Measurements from ENCODE around the gene KAZN. TPM values are rescaled to one million over a fixed set of nuclear protein-coding genes. Genes with fewer than 3 reads are reported as not detected.

The KAZN gene
- total RNA-seq, 1 donor from 2014 or later, result 3.7 TPM

GRCh38 chr1:14649976-14650375, 51.5 kb downstream of the KAZN start:
- Histone ChIP-seq H3K27me3 (ENCODE audit: control insufficient read depth in 3 of 3, insufficient read depth in 3 of 3, low read length in 3 of 3) (no peaks in the 10 kb centered on the region), H3K4me1 (ENCODE audit: control insufficient read depth in 3 of 3, insufficient read depth in 3 of 3, low read length in 3 of 3) (no peaks in the 10 kb centered on the region), H3K4me3 (ENCODE audit: low read length in 3 of 3) (no peak overlapping the region), H3K27ac (ENCODE audit: low read depth, low read length) (no peak overlapping the region), H3K36me3 (ENCODE audit: control insufficient read depth in 3 of 3, insufficient read depth in 3 of 3, low read length in 3 of 3) (no peaks in the 10 kb centered on the region), H3K9me3 (ENCODE audit: control insufficient read depth in 3 of 3, low read length in 3 of 3) (peaks cover 0 to 3% (median 0%) of the 10 kb centered on the region in 3 donors), H3K9ac (ENCODE audit: low read depth in 1 of 3, low read length in 3 of 3) (no peak overlapping the region)

- Histone ChIP-seq H3K27ac (ENCODE audit: low read depth, low read length) (no peak overlapping the region), H3K9ac (ENCODE audit: low read depth in 1 of 3, low read length in 3 of 3) (no peak overlapping the region), H3K27me3 (ENCODE audit: control insufficient read depth in 3 of 3, insufficient read depth in 3 of 3, low read length in 3 of 3) (peaks cover 0 to under 1% (median 0%) of the 10 kb centered on the region in 3 donors), H3K9me3 (ENCODE audit: control insufficient read depth in 3 of 3, low read length in 3 of 3) (no peaks in the 10 kb centered on the region), H3K4me3 (ENCODE audit: low read length in 3 of 3) (no peak overlapping the region), H3K36me3 (ENCODE audit: control insufficient read depth in 3 of 3, insufficient read depth in 3 of 3, low read length in 3 of 3) (no peaks in the 10 kb centered on the region), H3K4me1 (ENCODE audit: control insufficient read depth in 3 of 3, insufficient read depth in 3 of 3, low read length in 3 of 3) (no peaks in the 10 kb centered on the region)
Measured at GRCh38 chr1:14650951-14651350, 52.5 kb downstream of the KAZN start.

GRCh38 chr1:14652840-14653239, 54.4 kb downstream of the KAZN start:
- no peak overlapping the region for H3K4me3 ChIP-seq (ENCODE audit: low read length in 3 of 3)
- H3K36me3 ChIP-seq (ENCODE audit: control insufficient read depth in 3 of 3, insufficient read depth in 3 of 3, low read length in 3 of 3), result no peaks in the 10 kb centered on the region
- H3K9ac ChIP-seq (ENCODE audit: low read depth in 1 of 3, low read length in 3 of 3), result no peak overlapping the region
- no peaks in the 10 kb centered on the region for H3K9me3 ChIP-seq (ENCODE audit: control insufficient read depth in 3 of 3, low read length in 3 of 3)
- no peak overlapping the region for H3K27ac ChIP-seq (ENCODE audit: low read depth, low read length)
- H3K27me3 ChIP-seq (ENCODE audit: control insufficient read depth in 3 of 3, insufficient read depth in 3 of 3, low read length in 3 of 3), result peaks cover 0 to 3% (median 0%) of the 10 kb centered on the region in 3 donors
- no peaks in the 10 kb centered on the region for H3K4me1 ChIP-seq (ENCODE audit: control insufficient read depth in 3 of 3, insufficient read depth in 3 of 3, low read length in 3 of 3)

GRCh38 chr1:14653461-14653960, 55.0 kb downstream of the KAZN start:
- Histone ChIP-seq H3K4me3 (ENCODE audit: low read length in 3 of 3) (no peak overlapping the region), H3K36me3 (ENCODE audit: control insufficient read depth in 3 of 3, insufficient read depth in 3 of 3, low read length in 3 of 3) (no peaks in the 10 kb centered on the region), H3K9ac (ENCODE audit: low read depth in 1 of 3, low read length in 3 of 3) (no peak overlapping the region), H3K4me1 (ENCODE audit: control insufficient read depth in 3 of 3, insufficient read depth in 3 of 3, low read length in 3 of 3) (no peaks in the 10 kb centered on the region), H3K27ac (ENCODE audit: low read depth, low read length) (no peak overlapping the region), H3K27me3 (ENCODE audit: control insufficient read depth in 3 of 3, insufficient read depth in 3 of 3, low read length in 3 of 3) (peaks cover 0 to 3% (median 0%) of the 10 kb centered on the region in 3 donors), H3K9me3 (ENCODE audit: control insufficient read depth in 3 of 3, low read length in 3 of 3) (no peaks in the 10 kb centered on the region)

- Histone ChIP-seq H3K27me3 (ENCODE audit: control insufficient read depth in 3 of 3, insufficient read depth in 3 of 3, low read length in 3 of 3) (peaks cover 0 to 3% (median 0%) of the 10 kb centered on the region in 3 donors), H3K27ac (ENCODE audit: low read depth, low read length) (no peak overlapping the region), H3K9me3 (ENCODE audit: control insufficient read depth in 3 of 3, low read length in 3 of 3) (no peaks in the 10 kb centered on the region), H3K36me3 (ENCODE audit: control insufficient read depth in 3 of 3, insufficient read depth in 3 of 3, low read length in 3 of 3) (no peaks in the 10 kb centered on the region), H3K4me1 (ENCODE audit: control insufficient read depth in 3 of 3, insufficient read depth in 3 of 3, low read length in 3 of 3) (no peaks in the 10 kb centered on the region), H3K4me3 (ENCODE audit: low read length in 3 of 3) (no peak overlapping the region), H3K9ac (ENCODE audit: low read depth in 1 of 3, low read length in 3 of 3) (no peak overlapping the region)
Measured at GRCh38 chr1:14654554-14654953, 56.1 kb downstream of the KAZN start.

- Histone ChIP-seq H3K4me3 (ENCODE audit: low read length in 3 of 3) (no peak overlapping the region), H3K27ac (ENCODE audit: low read depth, low read length) (no peak overlapping the region), H3K4me1 (ENCODE audit: control insufficient read depth in 3 of 3, insufficient read depth in 3 of 3, low read length in 3 of 3) (no peaks in the 10 kb centered on the region), H3K9me3 (ENCODE audit: control insufficient read depth in 3 of 3, low read length in 3 of 3) (no peaks in the 10 kb centered on the region), H3K36me3 (ENCODE audit: control insufficient read depth in 3 of 3, insufficient read depth in 3 of 3, low read length in 3 of 3) (no peaks in the 10 kb centered on the region), H3K27me3 (ENCODE audit: control insufficient read depth in 3 of 3, insufficient read depth in 3 of 3, low read length in 3 of 3) (peaks cover 0 to 3% (median 0%) of the 10 kb centered on the region in 3 donors), H3K9ac (ENCODE audit: low read depth in 1 of 3, low read length in 3 of 3) (no peak overlapping the region)
Measured at GRCh38 chr1:14655385-14655784, 56.9 kb downstream of the KAZN start.

- Histone ChIP-seq H3K4me3 (ENCODE audit: low read length in 3 of 3) (no peak overlapping the region), H3K9ac (ENCODE audit: low read depth in 1 of 3, low read length in 3 of 3) (no peak overlapping the region), H3K9me3 (ENCODE audit: control insufficient read depth in 3 of 3, low read length in 3 of 3) (no peaks in the 10 kb centered on the region)
Measured at GRCh38 chr1:14656384-14656937, 58.0 kb downstream of the KAZN start.

GRCh38 chr1:14658642-14659041, 60.2 kb downstream of the KAZN start:
- Histone ChIP-seq H3K4me3 (ENCODE audit: low read length in 3 of 3) (no peak overlapping the region), H3K27ac (ENCODE audit: low read depth, low read length) (no peak overlapping the region), H3K4me1 (ENCODE audit: control insufficient read depth in 3 of 3, insufficient read depth in 3 of 3, low read length in 3 of 3) (no peaks in the 10 kb centered on the region), H3K9me3 (ENCODE audit: control insufficient read depth in 3 of 3, low read length in 3 of 3) (no peaks in the 10 kb centered on the region), H3K9ac (ENCODE audit: low read depth in 1 of 3, low read length in 3 of 3) (no peak overlapping the region), H3K36me3 (ENCODE audit: control insufficient read depth in 3 of 3, insufficient read depth in 3 of 3, low read length in 3 of 3) (no peaks in the 10 kb centered on the region), H3K27me3 (ENCODE audit: control insufficient read depth in 3 of 3, insufficient read depth in 3 of 3, low read length in 3 of 3) (peaks cover 0 to 10% (median 8%) of the 10 kb centered on the region in 3 donors)

More at GRCh38 chr1:14656384-14656937, 58.0 kb downstream of the KAZN start:
- no peaks in the 10 kb centered on the region for H3K4me1 ChIP-seq (ENCODE audit: control insufficient read depth in 3 of 3, insufficient read depth in 3 of 3, low read length in 3 of 3)
- H3K36me3 ChIP-seq (ENCODE audit: control insufficient read depth in 3 of 3, insufficient read depth in 3 of 3, low read length in 3 of 3), result no peaks in the 10 kb centered on the region
- H3K27ac ChIP-seq (ENCODE audit: low read depth, low read length), result no peak overlapping the region
- H3K27me3 ChIP-seq (ENCODE audit: control insufficient read depth in 3 of 3, insufficient read depth in 3 of 3, low read length in 3 of 3), result peaks cover 0 to 3% (median 0%) of the 10 kb centered on the region in 3 donors

GRCh38 chr1:14659913-14660312, 61.4 kb downstream of the KAZN start:
- H3K27ac ChIP-seq (ENCODE audit: low read depth, low read length), result no peak overlapping the region
- H3K27me3 ChIP-seq (ENCODE audit: control insufficient read depth in 3 of 3, insufficient read depth in 3 of 3, low read length in 3 of 3), result peaks cover 0 to 10% (median 8%) of the 10 kb centered on the region in 3 donors
- no peaks in the 10 kb centered on the region for H3K36me3 ChIP-seq (ENCODE audit: control insufficient read depth in 3 of 3, insufficient read depth in 3 of 3, low read length in 3 of 3)

GRCh38 chr1:14660801-14661200, 62.3 kb downstream of the KAZN start:
- Histone ChIP-seq H3K36me3 (ENCODE audit: control insufficient read depth in 3 of 3, insufficient read depth in 3 of 3, low read length in 3 of 3) (no peaks in the 10 kb centered on the region), H3K9ac (ENCODE audit: low read depth in 1 of 3, low read length in 3 of 3) (no peak overlapping the region), H3K4me1 (ENCODE audit: control insufficient read depth in 3 of 3, insufficient read depth in 3 of 3, low read length in 3 of 3) (no peaks in the 10 kb centered on the region), H3K9me3 (ENCODE audit: control insufficient read depth in 3 of 3, low read length in 3 of 3) (no peaks in the 10 kb centered on the region), H3K4me3 (ENCODE audit: low read length in 3 of 3) (no peak overlapping the region), H3K27me3 (ENCODE audit: control insufficient read depth in 3 of 3, insufficient read depth in 3 of 3, low read length in 3 of 3) (peaks cover 0 to 10% (median 8%) of the 10 kb centered on the region in 3 donors), H3K27ac (ENCODE audit: low read depth, low read length) (no peak overlapping the region)

More at GRCh38 chr1:14659913-14660312, 61.4 kb downstream of the KAZN start:
- no peaks in the 10 kb centered on the region for H3K4me1 ChIP-seq (ENCODE audit: control insufficient read depth in 3 of 3, insufficient read depth in 3 of 3, low read length in 3 of 3)
- H3K4me3 ChIP-seq (ENCODE audit: low read length in 3 of 3), result no peak overlapping the region
- no peak overlapping the region for H3K9ac ChIP-seq (ENCODE audit: low read depth in 1 of 3, low read length in 3 of 3)
- no peaks in the 10 kb centered on the region for H3K9me3 ChIP-seq (ENCODE audit: control insufficient read depth in 3 of 3, low read length in 3 of 3)
